Sigmoid colon (tissue), 7 donors: ENCODE measurements around the gene OR13C2. TPM values are rescaled to one million over a fixed set of nuclear protein-coding genes. Genes with fewer than 3 reads are reported as not detected.

Experiments
- DNase-seq: peaks from one replicate; pipeline ENCODE4 v3.0.0-alpha.2; 2019
- H3K27ac ChIP-seq, 4 donors: fragments of 200-600 bp; sonication (generic); one replicate each; pipeline ENCODE4 v1.5.1; 2016 to 2019; ENCODE audit warnings: mild to moderate bottlenecking in 1 of 4
- H3K27me3 ChIP-seq, 3 donors: fragments of 200-600 bp; sonication (generic); one replicate each; pipeline ENCODE4 v1.5.1; 2019; ENCODE audit warnings: mild to moderate bottlenecking in 1 of 3
- H3K36me3 ChIP-seq, 4 donors: fragments of 200-600 bp; sonication (generic); one replicate each; pipeline ENCODE4 v1.5.1; 2016 to 2019
- H3K4me1 ChIP-seq, 4 donors: fragments of 200-600 bp; sonication (generic); one replicate each; pipeline ENCODE4 v1.5.1; 2017 to 2019
- H3K4me3 ChIP-seq, 4 donors: fragments of 200-600 bp; sonication (generic); one replicate each; pipeline ENCODE4 v1.5.1; 2017 to 2019; ENCODE audit warnings: mild to moderate bottlenecking in 2 of 4, moderate library complexity in 1 of 4
- H3K9me3 ChIP-seq, 4 donors: fragments of 200-600 bp in 3 of 4; sonication (generic) in 3 of 4; one replicate each; pipeline versions ENCODE4 v1.5.1 to v1.6.1; 2013 to 2019
- EP300 ChIP-seq, 4 donors: sonication (generic); formaldehyde crosslinking; IDR thresholded peaks; one replicate each; pipeline ENCODE4 v1.6.1; 2017; ENCODE audit warnings: antibody characterized with exemption in 4 of 4
- POLR2A ChIP-seq, 2 donors: fragments of 450-650 bp; IDR thresholded peaks; one replicate each; pipeline ENCODE4 v1.6.1; 2016; ENCODE audit warnings: antibody characterized with exemption in 2 of 2, mild to moderate bottlenecking in 2 of 2, moderate library complexity in 2 of 2
- POLR2AphosphoS5 ChIP-seq, 4 donors: sonication (generic); formaldehyde crosslinking; IDR thresholded peaks; one replicate each; pipeline ENCODE4 v1.6.1; 2017; ENCODE audit warnings: antibody characterized with exemption in 4 of 4
- WGBS, 2 donors: extraction: QIAGEN DNeasy Blood & Tissue Kit; methylation state at CpG; one replicate each; pipeline ENCODE4 v1.1.7; 2013; 5-methylcytosine and 5-hydroxymethylcytosine counted together
- intact Hi-C: fragments of 100-400 bp; cut with DNase I; formaldehyde crosslinking; loops from one replicate; pipeline ENCODE4 v1.15.1; 2023
- polyA plus RNA-seq, 3 donors: library from polyadenylated mRNA; stranded (reverse); fragments of 200-250 nt; gene quantifications; one replicate each; pipeline ENCODE4 v1.2.3, GENCODE V29; 2013
- total RNA-seq, 4 donors: library from RNA; depleted of rRNA; stranded (reverse); fragments of >200 nt; gene quantifications; one replicate each; pipeline ENCODE4 v1.1.0, GENCODE V29; 2016
- TF ChIP-seq, protein P1 (sequence below), 4 experiments: fragments of 450-650 bp in 3 of 4; fragments of 200-600 bp in 1 of 4; IDR thresholded peaks; one replicate each; pipeline ENCODE4 v1.5.1; 2016 to 2019; ENCODE audit warnings: antibody characterized with exemption in 4 of 4, mild to moderate bottlenecking in 3 of 4, moderate library complexity in 2 of 4
- donor health status: healthy with polysubstance abuse.
- donor health status: Bipolar disorder and iron deficiency.
- donor health status: healthy.

OR13C2 gene
- total and polyA plus RNA-seq, 7 donors: 0.49 TPM; not detected in 6

DNA sequence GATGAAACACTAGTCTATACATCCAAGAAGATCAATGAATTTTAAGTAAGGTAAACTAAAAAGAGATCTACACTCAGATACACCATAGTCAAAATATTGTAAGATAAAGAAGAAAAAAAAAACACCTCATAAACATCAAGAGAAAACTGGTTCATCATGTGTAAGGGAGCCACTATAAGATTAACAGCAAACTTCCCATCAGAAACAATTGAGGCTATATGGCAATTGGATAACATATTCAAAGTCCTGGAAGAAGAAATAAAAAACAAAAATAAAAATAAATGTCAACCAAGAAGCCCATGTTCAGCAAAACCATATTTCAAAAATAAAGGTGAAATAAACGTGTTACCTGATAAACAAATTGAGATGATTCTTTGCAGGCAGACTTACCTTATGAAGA is 32.8 kb downstream of the OR13C2 start:
- TF ChIP-seq EP300 (IDR thresholded peaks at IDR 0.05) (no peak), POLR2A (IDR thresholded peaks at IDR 0.05) (no peak)
- TF ChIP-seq, protein P1, sequence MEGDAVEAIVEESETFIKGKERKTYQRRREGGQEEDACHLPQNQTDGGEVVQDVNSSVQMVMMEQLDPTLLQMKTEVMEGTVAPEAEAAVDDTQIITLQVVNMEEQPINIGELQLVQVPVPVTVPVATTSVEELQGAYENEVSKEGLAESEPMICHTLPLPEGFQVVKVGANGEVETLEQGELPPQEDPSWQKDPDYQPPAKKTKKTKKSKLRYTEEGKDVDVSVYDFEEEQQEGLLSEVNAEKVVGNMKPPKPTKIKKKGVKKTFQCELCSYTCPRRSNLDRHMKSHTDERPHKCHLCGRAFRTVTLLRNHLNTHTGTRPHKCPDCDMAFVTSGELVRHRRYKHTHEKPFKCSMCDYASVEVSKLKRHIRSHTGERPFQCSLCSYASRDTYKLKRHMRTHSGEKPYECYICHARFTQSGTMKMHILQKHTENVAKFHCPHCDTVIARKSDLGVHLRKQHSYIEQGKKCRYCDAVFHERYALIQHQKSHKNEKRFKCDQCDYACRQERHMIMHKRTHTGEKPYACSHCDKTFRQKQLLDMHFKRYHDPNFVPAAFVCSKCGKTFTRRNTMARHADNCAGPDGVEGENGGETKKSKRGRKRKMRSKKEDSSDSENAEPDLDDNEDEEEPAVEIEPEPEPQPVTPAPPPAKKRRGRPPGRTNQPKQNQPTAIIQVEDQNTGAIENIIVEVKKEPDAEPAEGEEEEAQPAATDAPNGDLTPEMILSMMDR (IDR thresholded peaks at IDR 0.05): no peak
- no peaks in the 10 kb centered on the region for H3K36me3 ChIP-seq
- no peak overlapping the region for H3K4me3 ChIP-seq
- no peaks in the 10 kb centered on the region for H3K4me1 ChIP-seq
- intact Hi-C loops: no loop called here
- no peak for DNase-seq
- H3K27ac ChIP-seq: no peak overlapping the region
- H3K27me3 ChIP-seq: no peaks in the 10 kb centered on the region
- 69 to 80% methylated on average over 1 of the region's 1 CpG for WGBS, 2 donors
- H3K9me3 ChIP-seq: no peaks in the 10 kb centered on the region

DNA sequence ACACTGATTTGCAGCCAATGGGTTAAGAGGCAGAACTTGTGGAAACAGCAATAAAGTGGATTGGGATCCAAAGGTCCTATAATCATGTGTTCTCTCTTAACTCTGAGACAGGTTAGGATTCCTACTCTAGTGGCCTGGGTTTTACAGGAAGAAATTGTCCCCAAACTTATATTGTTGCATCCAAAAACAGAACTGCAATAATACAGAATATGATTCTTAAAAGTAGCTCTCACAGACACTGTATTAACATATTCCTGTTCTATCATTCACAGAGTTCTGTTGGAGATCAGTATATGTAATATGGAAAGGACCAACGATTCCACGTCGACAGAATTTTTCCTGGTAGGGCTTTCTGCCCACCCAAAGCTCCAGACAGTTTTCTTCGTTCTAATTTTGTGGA is 36.6 kb downstream of the OR13C2 start, which contains the start of gene OR13C8:
OR13C8 (plus strand) TSS at position 301 of the 400 bp plus-strand sequence; CDS start at position 301, 0 bp downstream.
- TF ChIP-seq EP300 (IDR thresholded peaks at IDR 0.05): no peak
- TF ChIP-seq, protein P1 (IDR thresholded peaks at IDR 0.05): no peak
- no peak for TF ChIP-seq POLR2AphosphoS5 (IDR thresholded peaks at IDR 0.05)
- no peak for TF ChIP-seq POLR2A (IDR thresholded peaks at IDR 0.05)
- WGBS, 2 donors: 86% methylated on average over 4 of the region's 4 CpGs

DNA sequence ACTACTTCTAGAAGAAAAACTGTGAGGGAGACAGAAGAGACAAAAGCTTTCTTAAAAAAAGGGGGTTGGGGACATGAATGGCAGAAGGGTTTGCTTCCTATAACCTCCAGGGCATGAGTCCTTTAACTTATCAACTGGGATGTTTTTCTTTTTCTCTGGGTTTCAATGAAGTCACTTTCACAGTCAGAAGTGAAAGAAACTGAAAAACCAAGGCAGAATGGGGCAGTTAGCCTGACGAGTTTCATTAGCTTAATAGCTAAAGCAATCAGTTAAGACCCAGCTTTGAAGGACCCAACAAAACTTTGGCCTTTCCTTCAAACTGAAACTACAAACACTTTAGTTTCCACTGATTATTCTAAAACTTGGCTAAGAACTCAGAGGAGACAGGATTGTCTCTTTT is 41.1 kb downstream of the OR13C2 start:
- WGBS, 2 donors: 58 to 66% methylated on average over 1 of the region's 1 CpG
- TF ChIP-seq, protein P1 (IDR thresholded peaks at IDR 0.05): no peak
- TF ChIP-seq POLR2A (IDR thresholded peaks at IDR 0.05): no peak
- no peak for TF ChIP-seq EP300 (IDR thresholded peaks at IDR 0.05)
- no peak for TF ChIP-seq POLR2AphosphoS5 (IDR thresholded peaks at IDR 0.05)
- DNase-seq: no peak
- Histone ChIP-seq H3K9me3 (no peaks in the 10 kb centered on the region), H3K4me1 (no peaks in the 10 kb centered on the region), H3K36me3 (no peaks in the 10 kb centered on the region), H3K27me3 (no peaks in the 10 kb centered on the region), H3K27ac (no peak overlapping the region), H3K4me3 (no peak overlapping the region)
- intact Hi-C loops: no loop called here

More for the DNA sequence above, 36.6 kb downstream of the OR13C2 start, which contains the start of gene OR13C8:
- H3K36me3 ChIP-seq: no peaks in the 10 kb centered on the region
- H3K27ac ChIP-seq: no peak within 1 kb of the TSS
- intact Hi-C loops: no loop called here
- H3K27me3 ChIP-seq: no peaks in the 10 kb centered on the region
- no peaks in the 10 kb centered on the region for H3K4me1 ChIP-seq
- H3K4me3 ChIP-seq: no peak within 1 kb of the TSS
- no peaks in the 10 kb centered on the region for H3K9me3 ChIP-seq
- DNase-seq: no peak

DNA sequence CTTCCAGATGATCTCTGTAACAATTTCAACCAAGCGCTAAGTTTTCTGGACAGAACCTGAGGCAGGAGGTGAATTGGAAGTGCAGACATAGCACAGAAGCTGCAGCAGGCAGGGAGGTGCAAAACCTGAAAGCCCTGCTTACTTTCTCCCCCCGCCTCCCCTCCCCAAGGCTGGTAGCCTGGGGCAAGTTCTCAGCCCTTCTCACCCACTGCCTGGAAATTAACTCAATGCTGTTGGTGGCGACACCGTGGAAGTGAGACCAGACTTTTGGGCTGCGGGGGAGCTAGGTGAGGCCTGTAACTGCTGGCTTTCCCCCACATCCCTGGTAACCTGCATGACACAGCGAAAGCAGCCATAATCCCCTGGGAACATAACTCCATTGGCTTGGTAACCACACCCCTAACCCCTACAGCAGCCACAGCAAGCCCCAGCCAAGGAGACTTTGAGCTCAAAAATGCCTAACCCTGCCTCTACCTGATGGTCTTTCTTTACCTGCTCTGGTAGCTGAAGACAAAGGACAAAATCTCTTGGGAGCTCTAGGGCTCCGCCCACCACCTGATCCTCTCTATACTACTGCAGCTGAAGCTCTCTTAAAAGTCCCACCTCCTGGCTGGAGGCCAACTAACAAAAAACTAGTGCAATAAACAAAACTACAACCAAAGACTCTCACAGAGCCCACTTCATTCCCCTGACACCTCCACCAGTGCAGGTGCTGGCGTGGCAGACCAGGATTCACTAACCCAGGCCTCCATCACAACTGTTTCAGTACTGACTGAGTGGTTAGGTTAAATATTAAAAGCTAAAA is 48.4 kb downstream of the OR13C2 start:
- Histone ChIP-seq H3K27ac (no peak overlapping the region), H3K4me3 (no peak overlapping the region), H3K9me3 (no peaks in the 10 kb centered on the region), H3K4me1 (no peaks in the 10 kb centered on the region), H3K27me3 (no peaks in the 10 kb centered on the region), H3K36me3 (no peaks in the 10 kb centered on the region)
- DNase-seq: no peak
- intact Hi-C loops: no loop called here
- WGBS, 2 donors: 85 to 87% methylated on average over 8 of the region's 8 CpGs
- TF ChIP-seq POLR2A (IDR thresholded peaks at IDR 0.05): no peak
- TF ChIP-seq, protein P1 (IDR thresholded peaks at IDR 0.05): no peak
- no peak for TF ChIP-seq POLR2AphosphoS5 (IDR thresholded peaks at IDR 0.05)
- TF ChIP-seq EP300 (IDR thresholded peaks at IDR 0.05): no peak
